Gastroesophageal sphincter (tissue), 4 donors: Measurements from ENCODE around the gene TRIM25. TPM values are rescaled to one million over a fixed set of nuclear protein-coding genes. Genes with fewer than 3 reads are reported as not detected.

Experiments
- ATAC-seq: fragments of 150-250 bp; one replicate; pipeline ENCODE4 v1.9.1; 2016; ENCODE audit warnings: mild to moderate bottlenecking, moderate library complexity
- H3K27ac ChIP-seq, 4 donors: fragments of 200-600 bp; sonication (generic) in 3 of 4; 1 replicate in 3 of 4; 2 replicates in 1 of 4; pipeline ENCODE4 v1.5.1; 2016 to 2019
- H3K27me3 ChIP-seq: fragments of 200-600 bp; sonication (generic); one replicate; pipeline ENCODE4 v1.5.1; 2019
- H3K36me3 ChIP-seq, 2 donors: fragments of 200-600 bp; sonication (generic); one replicate each; pipeline ENCODE4 v1.5.1; 2019; ENCODE audit warnings: control low read depth in 1 of 2
- H3K4me1 ChIP-seq, 3 donors: fragments of 200-600 bp; sonication (generic); 1 replicate in 2 of 3; 2 replicates in 1 of 3; pipeline ENCODE4 v1.5.1; 2016 to 2019; ENCODE audit warnings: control low read depth in 2 of 3
- H3K4me3 ChIP-seq, 2 donors: fragments of 200-600 bp; sonication (generic); one replicate each; pipeline ENCODE4 v1.5.1; 2019; ENCODE audit warnings: mild to moderate bottlenecking in 1 of 2, moderate library complexity in 1 of 2
- H3K9me3 ChIP-seq, 3 donors: fragments of 200-600 bp; sonication (generic); one replicate each; pipeline ENCODE4 v1.5.1; 2017 to 2019; ENCODE audit warnings: control low read depth in 2 of 3
- CTCF ChIP-seq, 4 experiments: fragments of 200-600 bp in 2 of 4; fragments of 450-650 bp in 2 of 4; sonication (generic) in 1 of 4; IDR thresholded peaks; one replicate each; pipeline ENCODE4 v1.5.1; 2017 to 2019; ENCODE audit warnings: antibody characterized with exemption in 4 of 4, mild to moderate bottlenecking in 2 of 4, moderate library complexity in 2 of 4
- EP300 ChIP-seq: sonication (generic); formaldehyde crosslinking; IDR thresholded peaks from one replicate; pipeline ENCODE4 v1.6.1; 2017; ENCODE audit warnings: antibody characterized with exemption, mild to moderate bottlenecking
- POLR2A ChIP-seq, 2 donors: fragments of 450-650 bp; IDR thresholded peaks; one replicate each; pipeline ENCODE4 v1.6.1; 2017; ENCODE audit warnings: antibody characterized with exemption in 2 of 2, mild to moderate bottlenecking in 2 of 2, moderate library complexity in 1 of 2
- POLR2AphosphoS5 ChIP-seq: sonication (generic); formaldehyde crosslinking; IDR thresholded peaks from one replicate; pipeline ENCODE4 v1.6.1; 2017; ENCODE audit warnings: antibody characterized with exemption
- WGBS, 2 donors: methylation state at CpG; one replicate each; pipeline ENCODE4 v1.1.5; 2018; ENCODE audit warnings: low coverage in 1 of 2; 5-methylcytosine and 5-hydroxymethylcytosine counted together
- small RNA-seq, 4 donors: library from RNA; depleted of rRNA; stranded (forward); fragments of <200 nt; gene quantifications; one replicate each; pipeline ENCODE3, GENCODE V24; 2016
- total RNA-seq, 4 donors: library from RNA; depleted of rRNA; stranded (reverse); fragments of >200 nt; gene quantifications; one replicate each; pipeline ENCODE4 v1.1.0, GENCODE V29; 2016

The TRIM25 gene
- total RNA-seq, 4 donors from 2014 or later: 10.1 to 36.6 (median 20.6) TPM

DNA sequence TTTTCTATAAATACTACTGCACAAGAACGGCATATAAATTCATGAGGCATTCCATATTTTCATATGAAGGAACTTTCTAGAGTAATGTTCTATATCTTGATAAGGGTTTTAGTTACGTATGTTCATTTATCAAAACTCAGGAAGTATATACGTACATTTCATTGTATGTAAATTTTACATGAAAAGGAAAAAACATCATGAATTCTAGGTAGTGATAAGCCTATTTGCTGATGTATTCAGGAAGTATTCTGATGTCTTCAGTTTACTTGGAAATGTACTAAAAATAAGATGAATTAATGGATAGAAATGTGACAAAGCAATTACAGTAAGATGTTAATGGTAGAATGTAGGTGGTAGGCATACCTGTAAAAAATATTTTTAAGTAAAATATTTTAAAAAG lies 75.2 kb downstream of the TRIM25 start:
- Histone ChIP-seq H3K4me1 (peaks cover 4 to 47% (median 6%) of the 10 kb centered on the region in 3 donors), H3K4me3 (no peak overlapping the region), H3K27ac (no peak overlapping the region), H3K9me3 (no peaks in the 10 kb centered on the region), H3K36me3 (peaks cover 0 to 16% of the 10 kb centered on the region in 2 donors), H3K27me3 (no peaks in the 10 kb centered on the region)
- ATAC-seq: no peak
- TF ChIP-seq CTCF (IDR thresholded peaks at IDR 0.05) (no peak), POLR2A (IDR thresholded peaks at IDR 0.05) (no peak), POLR2AphosphoS5 (no peak), EP300 (no peak)
- 82 to 86% methylated on average over 3 of the region's 3 CpGs for WGBS, 2 donors

Small RNAs within 50 kb of the gene (small RNA-seq; reads per million reads assigned to genes)
- gene AC015912.2: 0 reads per million in 4 donors
- 0 reads per million in 4 donors for gene RNU6-1158P

Other genes starting within 250 kb of the TRIM25 start
- 1 to 10 TPM; 1.1 to 3.5 (median 2.3) TPM for gene C17orf67, start 80.1 kb downstream of the TRIM25 start, total RNA-seq
- gene DGKE, start 79.9 kb downstream of the TRIM25 start, total RNA-seq: 10 to 100 TPM in 1 of 4 donors, 1 to 10 TPM in 3; 8.4 to 12.5 (median 9.7) TPM
- gene COIL, start 47.0 kb upstream of the TRIM25 start, total RNA-seq: 10 to 100 TPM in 3 of 4 donors, 1 to 10 TPM in 1; 10.0 to 16.9 (median 10.9) TPM
- gene SCPEP1, start 64.1 kb upstream of the TRIM25 start, total RNA-seq: 100 to 1,000 TPM in 1 of 4 donors, 10 to 100 TPM in 3; 84.5 to 104 (median 94.1) TPM
- 100 to 1,000 TPM in 1 of 4 donors, 10 to 100 TPM in 3; 78.6 to 154 (median 95.4) TPM for gene AKAP1, start 171.2 kb upstream of the TRIM25 start, total RNA-seq